PC-3 (cell line): ENCODE results near the gene TAPT1. TPM values are rescaled to one million over a fixed set of nuclear protein-coding genes. Genes with fewer than 3 reads are reported as not detected.
"Not testable (repeated sequence)": the region's sequence is repeated elsewhere in the genome, so short reads cannot be mapped to it uniquely, and the experiment has no call there.

Experiments
- ATAC-seq: fragments of 200-7000 bp; cut with Tn5 transposase; 2 replicates; pipeline ENCODE4 v1.9.1; 2020; ENCODE audit warnings: mild to moderate bottlenecking, moderate library complexity
- BruUV-seq: library from RNA; stranded (reverse); fragments of 400-500 nt; replicated peaks from 2 replicates; lab custom pipeline; 2021; lab: Mats Ljungman, UMichigan
- CTCF ChIA-PET: fragments of 300-600 bp; sonication (Branson Sonifier 250); formaldehyde crosslinking; loops from one replicate; lab custom pipeline; 2022; ENCODE audit warnings: antibody characterized with exemption; lab: Charles Lee
- POLR2A ChIA-PET: fragments of 300-600 bp; sonication (Branson Sonifier 250); formaldehyde crosslinking; loops from one replicate; lab custom pipeline; 2022; ENCODE audit warnings: antibody characterized with exemption; ENCODE audit not compliant: unreplicated experiment; lab: Charles Lee
- DNase-seq: peaks from one replicate; pipeline ENCODE4 v3.0.0-alpha.2; 2015
- H2AFZ ChIP-seq: fragments of 300-600 bp; sonication (generic); 2 replicates; pipeline ENCODE4 v1.6.0; 2016; ENCODE audit warnings: antibody characterized with exemption, low read length
- H3F3A ChIP-seq: fragments of 300-600 bp; sonication (generic); one replicate; pipeline ENCODE4 v1.6.0; 2017; ENCODE audit warnings: antibody characterized with exemption, low read length, control low read depth, mild to moderate bottlenecking; ENCODE audit not compliant: unreplicated experiment
- H3K27ac ChIP-seq: fragments of 300-600 bp; sonication (generic); 2 replicates; pipeline ENCODE4 v1.5.1; 2016; ENCODE audit warnings: mild to moderate bottlenecking, low read length
- H3K27me3 ChIP-seq: fragments of 300-600 bp; sonication (generic); 2 replicates; pipeline ENCODE4 v1.6.1; 2016; ENCODE audit warnings: low read length, mixed read lengths
- H3K36me3 ChIP-seq: fragments of 300-600 bp; sonication (generic); 2 replicates; pipeline ENCODE4 v1.6.1; 2016; ENCODE audit warnings: low read depth, mixed run types, low read length, mixed read lengths
- H3K4me1 ChIP-seq: fragments of 300-600 bp; sonication (generic); 2 replicates; pipeline ENCODE4 v1.5.1; 2016; ENCODE audit warnings: low read length; ENCODE audit not compliant: insufficient read depth
- H3K4me2 ChIP-seq: fragments of 300-600 bp; sonication (generic); 2 replicates; pipeline ENCODE4 v1.6.0; 2016; ENCODE audit warnings: low read length
- H3K4me3 ChIP-seq: fragments of 300-600 bp; sonication (generic); 2 replicates; pipeline ENCODE4 v1.5.1; 2016; ENCODE audit warnings: mild to moderate bottlenecking, low read length, mixed read lengths
- H3K79me2 ChIP-seq: fragments of 300-600 bp; sonication (generic); 2 replicates; pipeline ENCODE4 v1.6.1; 2017; ENCODE audit warnings: low read length, mixed read lengths
- H3K9ac ChIP-seq: fragments of 300-600 bp; sonication (generic); 2 replicates; pipeline ENCODE4 v1.6.0; 2016; ENCODE audit warnings: mild to moderate bottlenecking, low read length
- H3K9me2 ChIP-seq: fragments of 300-600 bp; sonication (generic); replicated peaks from 2 replicates; pipeline ENCODE4 v1.6.1; 2016; ENCODE audit warnings: mixed run types, low read length, mixed read lengths
- H3K9me3 ChIP-seq: fragments of 300-600 bp; sonication (generic); 2 replicates; pipeline ENCODE4 v1.6.1; 2016; ENCODE audit warnings: low read length, mixed read lengths
- H4K20me1 ChIP-seq: fragments of 300-600 bp; sonication (generic); 2 replicates; pipeline ENCODE4 v1.6.1; 2016; ENCODE audit warnings: low read length, mixed read lengths
- CTCF ChIP-seq: fragments of 300-600 bp; sonication (generic); conservative IDR thresholded peaks from 2 replicates; pipeline ENCODE4 v1.5.1; 2017; ENCODE audit warnings: antibody characterized with exemption, low read depth, mild to moderate bottlenecking, low read length
- EZH2 ChIP-seq: fragments of 300-600 bp; sonication (generic); IDR thresholded peaks from one replicate; pipeline ENCODE4 v1.6.1; 2017; ENCODE audit warnings: antibody characterized with exemption, mild to moderate bottlenecking, low read length; ENCODE audit not compliant: unreplicated experiment
- EZH2phosphoT487 ChIP-seq: fragments of 300-600 bp; sonication (generic); IDR thresholded peaks from 2 replicates; pipeline ENCODE4 v1.6.1; 2018; ENCODE audit warnings: mild to moderate bottlenecking, antibody characterized with exemption, low read length, borderline replicate concordance
- intact Hi-C: fragments of 100-400 bp; cut with micrococcal nuclease; formaldehyde crosslinking; loops from 2 replicates; pipeline ENCODE4 v1.9.0; 2023
- total RNA-seq: library from RNA; depleted of rRNA; stranded (reverse); fragments of >200 nt; gene quantifications from 2 replicates; pipeline ENCODE4 v1.2.3, GENCODE V29; 2014

Gene TAPT1
- total RNA-seq, 1 experiment from 2014 or later, result 8.7 TPM

- H3K27ac ChIP-seq, result no peak overlapping the region
- CTCF ChIA-PET, result no interaction called here
- H3K79me2 ChIP-seq, result no peaks in the 10 kb centered on the region
- H3K9ac ChIP-seq, result no peak overlapping the region
- DNase-seq (no peak), ATAC-seq (no peak)
- no peaks in the 10 kb centered on the region for H4K20me1 ChIP-seq
- no peaks in the 10 kb centered on the region for H3K27me3 ChIP-seq
- TF ChIP-seq EZH2, result no peak
- no peak for TF ChIP-seq CTCF
- no peak for TF ChIP-seq EZH2phosphoT487
- no peak overlapping the region for H3K4me3 ChIP-seq
- no peaks in the 10 kb centered on the region for H3K9me2 ChIP-seq
- BruUV-seq, result no TSS peak
- H3K4me2 ChIP-seq, result no peak overlapping the region
- peaks cover 8% of the 10 kb centered on the region for H3K4me1 ChIP-seq
- no peaks in the 10 kb centered on the region; the same call in 1 of the 2 replicates for H3K36me3 ChIP-seq
- no peaks in the 10 kb centered on the region for H3F3A ChIP-seq
- H2AFZ ChIP-seq, result no peak overlapping the region
- no peaks in the 10 kb centered on the region for H3K9me3 ChIP-seq
- POLR2A ChIA-PET, result no interaction called here
- intact Hi-C loops, result loop anchor here (5.0 to 10.0 kb wide), 2 partner anchors 33 to 390 kb away; no protein-coding TSS in a partner anchor
Measured at GRCh38 chr4:16195209-16195608, 31.1 kb downstream of the TAPT1 start.

GRCh38 chr4:16194798-16195197, 31.5 kb downstream of the TAPT1 start:
- H3K9me3 ChIP-seq, ATAC-seq, H3K27ac ChIP-seq, H3K9ac ChIP-seq, CTCF ChIA-PET, H3K36me3 ChIP-seq, H3K79me2 ChIP-seq, H4K20me1 ChIP-seq, BruUV-seq, POLR2A ChIA-PET, H2AFZ ChIP-seq, DNase-seq, H3K4me1 ChIP-seq, H3K27me3 ChIP-seq, H3F3A ChIP-seq, H3K9me2 ChIP-seq, H3K4me2 ChIP-seq, H3K4me3 ChIP-seq: not testable (repeated sequence)
- intact Hi-C loops, result loop anchor here (5.0 to 10.0 kb wide), 2 partner anchors 32 to 390 kb away; no protein-coding TSS in a partner anchor

GRCh38 chr4:16194214-16194613, 32.1 kb downstream of the TAPT1 start:
- no peak overlapping the region for H3K27ac ChIP-seq
- ChIA-PET POLR2A (no interaction called here), CTCF (interaction anchor here (0.6 kb wide), 1 partner anchor 772 kb away, joined by 5 read pairs; no protein-coding TSS in a partner anchor)
- BruUV-seq, result no TSS peak
- no peaks in the 10 kb centered on the region for H3F3A ChIP-seq
- no peak overlapping the region for H3K4me2 ChIP-seq
- ATAC-seq, result no peak
- no peaks in the 10 kb centered on the region; the same call in 1 of the 2 replicates for H3K36me3 ChIP-seq
- no peaks in the 10 kb centered on the region for H3K9me3 ChIP-seq
- H3K4me1 ChIP-seq, result peaks cover 8% of the 10 kb centered on the region
- DNase-seq, result no peak
- H3K79me2 ChIP-seq, result no peaks in the 10 kb centered on the region
- no peaks in the 10 kb centered on the region for H4K20me1 ChIP-seq
- H3K4me3 ChIP-seq, result no peak overlapping the region
- intact Hi-C loops, result loop anchor here (10.0 kb wide), 1 partner anchor 389 kb away; no protein-coding TSS in a partner anchor
- H3K9ac ChIP-seq, result no peak overlapping the region
- H3K27me3 ChIP-seq, result no peaks in the 10 kb centered on the region
- no peaks in the 10 kb centered on the region for H3K9me2 ChIP-seq
- H2AFZ ChIP-seq, result no peak overlapping the region
- no peak for TF ChIP-seq EZH2phosphoT487
- no peak for TF ChIP-seq EZH2
- no peak for TF ChIP-seq CTCF
